ENCODE data around the gene ZNF75A. TPM values are rescaled to one million over a fixed set of nuclear protein-coding genes. Genes with fewer than 3 reads are reported as not detected.
A peak's percentile ranks its signal among the peaks of the same experiment; 100 is the strongest.

Gene ZNF75A
- total RNA-seq, 1 experiment from 2014 or later: 21.0 TPM

GRCh38 chr16:3356118-3356517 is 50.8 kb downstream of the ZNF75A start:
- in situ Hi-C loops (cut with HindIII; ENCODE audit: low pct_unique_long_range_greater_than_20kb, low sequenced_read_pairs): no loop called here
- no peak for DNase-seq (ENCODE audit: low read depth)

GRCh38 chr16:3358871-3359270 is 53.6 kb downstream of the ZNF75A start:
- in situ Hi-C loops (cut with HindIII; ENCODE audit: low pct_unique_long_range_greater_than_20kb, low sequenced_read_pairs): no loop called here
- no peak for DNase-seq (ENCODE audit: low read depth)

- no peak for DNase-seq (ENCODE audit: low read depth)
- in situ Hi-C loops (cut with HindIII; ENCODE audit: low pct_unique_long_range_greater_than_20kb, low sequenced_read_pairs): no loop called here
Observed at GRCh38 chr16:3362931-3363330, 57.6 kb downstream of the ZNF75A start.

- peak; percentile 60 for DNase-seq (ENCODE audit: low read depth)
- in situ Hi-C loops (cut with HindIII; ENCODE audit: low pct_unique_long_range_greater_than_20kb, low sequenced_read_pairs): no loop called here
Observed at GRCh38 chr16:3363793-3364192, 58.5 kb downstream of the ZNF75A start.

- peak; percentile 99 for DNase-seq (ENCODE audit: low read depth)
- in situ Hi-C loops (cut with HindIII; ENCODE audit: low pct_unique_long_range_greater_than_20kb, low sequenced_read_pairs): no loop called here
Observed at GRCh38 chr16:3364774-3365427, 59.6 kb downstream of the ZNF75A start.

Other genes starting within 250 kb of the ZNF75A start
- gene IL32, start 239.9 kb upstream of the ZNF75A start, total RNA-seq (2014; rRNA removed; shearing (Covaris generic); ENCODE audit: low replicate concordance): 171 and 219 TPM in 2 replicates
- gene ZSCAN10, start 206.2 kb upstream of the ZNF75A start, total RNA-seq (2014; rRNA removed; shearing (Covaris generic); ENCODE audit: low replicate concordance): not detected in 2 replicates
- 20.0 and 28.4 TPM in 2 replicates for gene ZNF205, start 192.9 kb upstream of the ZNF75A start, total RNA-seq (2014; rRNA removed; shearing (Covaris generic); ENCODE audit: low replicate concordance)
- gene ZNF213, start 170.5 kb upstream of the ZNF75A start, total RNA-seq (2014; rRNA removed; shearing (Covaris generic); ENCODE audit: low replicate concordance): 2.6 and 4.8 TPM in 2 replicates
- not detected in 2 replicates for gene OR1F1, start 117.3 kb upstream of the ZNF75A start, total RNA-seq (2014; rRNA removed; shearing (Covaris generic); ENCODE audit: low replicate concordance)
- gene ZNF200, start 70.3 kb upstream of the ZNF75A start, total RNA-seq (2014; rRNA removed; shearing (Covaris generic); ENCODE audit: low replicate concordance): 12.1 and 12.8 TPM in 2 replicates
- not detected in 2 replicates for gene MEFV, start 48.9 kb upstream of the ZNF75A start, total RNA-seq (2014; rRNA removed; shearing (Covaris generic); ENCODE audit: low replicate concordance)
- 58.5 and 90.0 TPM in 2 replicates for gene ZNF263, start 22.0 kb upstream of the ZNF75A start, total RNA-seq (2014; rRNA removed; shearing (Covaris generic); ENCODE audit: low replicate concordance)
- gene TIGD7, start 67 bp upstream of the ZNF75A start, total RNA-seq (2014; rRNA removed; shearing (Covaris generic); ENCODE audit: low replicate concordance): 4.4 and 5.7 TPM in 2 replicates
- gene OR2C1, start 50.4 kb downstream of the ZNF75A start, total RNA-seq (2014; rRNA removed; shearing (Covaris generic); ENCODE audit: low replicate concordance): not detected in 2 replicates
- gene ZSCAN32, start 95.5 kb downstream of the ZNF75A start, total RNA-seq (2014; rRNA removed; shearing (Covaris generic); ENCODE audit: low replicate concordance): 19.6 and 23.3 TPM in 2 replicates
- 16.4 and 27.0 TPM in 2 replicates for gene ZNF174, start 95.7 kb downstream of the ZNF75A start, total RNA-seq (2014; rRNA removed; shearing (Covaris generic); ENCODE audit: low replicate concordance)
- gene ZNF597, start 138.0 kb downstream of the ZNF75A start, total RNA-seq (2014; rRNA removed; shearing (Covaris generic); ENCODE audit: low replicate concordance): 1.5 and 3.8 TPM in 2 replicates
- gene NAA60, start 138.2 kb downstream of the ZNF75A start, total RNA-seq (2014; rRNA removed; shearing (Covaris generic); ENCODE audit: low replicate concordance): 15.5 and 32.5 TPM in 2 replicates
- gene C16orf90, start 190.0 kb downstream of the ZNF75A start, total RNA-seq (2014; rRNA removed; shearing (Covaris generic); ENCODE audit: low replicate concordance): not detected in 2 replicates
- 27.2 and 27.6 TPM in 2 replicates for gene CLUAP1, start 195.5 kb downstream of the ZNF75A start, total RNA-seq (2014; rRNA removed; shearing (Covaris generic); ENCODE audit: low replicate concordance)

Data from Caki2 (cell line).